Ammon's horn (tissue), 1 donor: ENCODE results near the gene PTH1R.

ENCODE experiments used
- DNase-seq: peaks from one replicate; pipeline ENCODE4 v3.0.0-alpha.2; 2016; ENCODE audit warnings: low spot score

PTH1R gene

DNA sequence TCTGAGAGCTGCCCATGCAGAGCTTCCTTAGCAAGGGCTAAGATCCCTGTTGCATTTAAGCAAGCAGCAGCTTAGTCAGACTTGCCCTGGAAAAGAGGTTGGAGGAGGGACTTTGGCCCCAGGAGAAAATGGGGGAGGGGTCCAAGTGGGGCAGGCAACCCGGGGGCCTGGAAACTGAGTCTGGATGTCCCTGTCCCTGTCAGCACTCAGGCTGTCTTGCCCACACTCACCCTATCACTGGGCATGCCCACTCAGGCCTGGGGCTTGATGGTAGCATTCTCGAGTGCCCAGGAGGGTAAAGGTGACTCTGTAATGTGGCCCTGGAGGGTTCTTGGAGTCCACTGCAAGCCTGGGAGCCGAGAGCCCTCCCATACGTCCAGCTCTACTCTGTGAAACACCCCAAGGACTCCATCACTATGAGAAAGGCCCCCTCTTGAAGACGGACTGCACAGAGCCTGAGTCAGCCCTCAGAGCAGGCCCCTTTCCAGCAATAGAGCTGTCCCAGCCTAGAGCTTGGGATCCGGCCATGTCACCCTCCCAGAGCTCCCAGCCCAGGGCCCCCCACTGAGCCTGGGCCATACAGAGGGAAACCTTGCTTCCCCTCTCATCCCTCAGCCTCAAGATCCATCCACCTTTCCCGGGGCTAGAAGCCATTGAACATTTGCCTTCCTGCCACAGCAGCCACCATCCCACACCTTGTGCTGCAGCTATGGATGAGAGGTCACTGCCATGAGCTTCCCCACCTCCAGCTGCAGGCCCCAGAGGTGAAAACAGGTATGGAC, 27.6 kb upstream of the PTH1R start:
- DNase-seq, result no peak

DNA sequence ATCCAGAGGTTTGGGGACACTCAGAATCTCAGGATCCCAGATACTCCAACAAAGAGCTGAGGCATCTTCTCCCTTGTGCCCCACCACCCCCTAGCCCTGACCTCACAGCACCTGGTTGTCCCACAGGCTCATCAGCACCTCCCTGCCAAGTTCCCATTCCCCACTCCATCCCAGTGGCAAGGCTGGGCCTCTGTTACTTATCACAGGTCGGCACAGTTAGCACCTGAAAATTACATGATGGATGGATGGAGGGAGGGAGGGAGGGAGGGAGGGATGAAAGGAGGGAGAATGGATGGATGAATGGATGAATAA, 27.1 kb upstream of the PTH1R start:
- no peak for DNase-seq

DNA sequence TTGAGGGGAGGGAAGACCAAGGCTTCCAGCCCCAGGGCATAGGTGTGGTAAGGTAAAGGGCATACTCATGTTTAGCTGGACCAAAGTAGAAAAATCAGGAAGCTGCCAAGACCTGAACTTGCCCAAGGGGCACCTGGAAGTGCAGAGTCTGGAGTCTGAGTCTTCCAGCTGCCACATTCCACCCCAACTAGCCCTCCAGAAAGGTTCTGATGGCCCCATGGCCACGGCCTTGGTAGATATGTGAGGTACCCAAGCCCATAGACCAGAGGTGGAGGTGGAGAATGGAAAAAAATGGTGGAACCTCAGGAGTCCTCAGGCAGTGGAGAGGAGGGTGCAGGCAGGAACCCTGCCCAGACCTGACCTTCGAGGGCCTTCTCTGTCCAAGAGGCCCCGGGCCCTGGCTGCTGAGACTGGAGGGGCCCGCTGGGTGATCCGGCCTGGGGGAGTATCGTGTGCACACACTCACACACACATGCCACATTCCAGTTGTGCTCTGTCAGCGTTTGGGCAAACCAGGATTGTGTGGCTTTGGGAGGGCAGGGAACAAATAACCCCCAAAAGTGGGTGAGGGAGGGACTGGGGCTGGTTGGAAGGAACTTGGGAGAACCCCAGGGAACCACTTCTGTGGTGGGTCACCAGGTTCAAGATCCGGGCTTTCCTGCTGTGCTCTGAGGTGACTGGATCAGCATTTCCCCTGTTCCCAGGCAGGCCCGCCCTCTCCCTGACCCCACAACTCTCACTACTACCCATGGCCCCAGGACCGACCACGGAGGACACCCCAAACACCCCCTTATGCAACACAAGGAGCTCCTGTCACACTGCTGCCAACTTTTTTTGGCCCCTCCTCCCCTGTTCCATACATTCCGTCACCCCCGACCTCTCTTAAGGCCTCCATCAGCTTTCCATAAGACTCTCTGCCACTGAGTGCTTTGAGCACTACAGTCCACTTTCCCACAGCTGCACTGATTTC, 25.9 kb upstream of the PTH1R start:
- no peak for DNase-seq

DNA sequence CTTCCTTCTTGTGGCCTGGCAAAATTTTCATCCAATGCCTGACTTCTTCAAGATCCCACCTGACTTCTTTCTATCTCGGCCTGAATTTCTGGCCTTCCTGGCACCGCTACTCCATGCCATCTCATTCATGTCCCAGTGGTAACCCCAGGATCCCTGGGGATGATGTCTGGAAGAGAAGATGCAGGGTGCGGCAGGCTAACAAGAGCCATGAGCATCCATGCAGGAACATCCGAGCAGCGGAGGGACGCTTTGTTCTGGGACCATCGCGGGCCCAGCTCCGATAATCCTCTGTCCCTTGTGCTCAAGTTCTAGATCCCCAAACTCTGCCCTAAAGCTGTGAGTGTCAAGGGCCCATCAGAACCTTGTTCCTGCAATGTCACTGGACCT, 25.2 kb upstream of the PTH1R start:
- no peak for DNase-seq

DNA sequence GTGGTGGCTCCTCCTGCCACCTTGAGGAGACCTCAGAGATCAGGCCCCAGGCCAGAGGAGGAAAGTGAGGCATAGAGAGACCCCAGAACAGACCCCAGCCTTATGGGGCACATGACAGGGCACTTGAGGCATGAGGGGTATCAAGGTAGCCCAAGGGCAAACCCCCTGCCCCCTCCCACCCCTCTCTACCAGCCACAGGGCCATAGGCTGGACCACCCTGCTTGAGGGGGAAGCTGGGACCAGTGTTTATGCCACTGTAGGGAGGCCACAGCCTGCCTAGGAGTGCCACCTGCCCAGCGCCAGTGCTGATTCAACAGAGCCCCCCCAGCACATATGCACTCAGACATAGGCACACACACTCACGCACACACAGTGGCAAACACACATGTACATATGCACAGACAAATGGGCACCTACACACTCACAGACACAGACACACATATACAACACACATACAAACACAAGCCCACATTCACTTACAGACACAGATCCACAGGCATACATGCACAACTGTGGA, 24.6 kb upstream of the PTH1R start:
- DNase-seq, result no peak

DNA sequence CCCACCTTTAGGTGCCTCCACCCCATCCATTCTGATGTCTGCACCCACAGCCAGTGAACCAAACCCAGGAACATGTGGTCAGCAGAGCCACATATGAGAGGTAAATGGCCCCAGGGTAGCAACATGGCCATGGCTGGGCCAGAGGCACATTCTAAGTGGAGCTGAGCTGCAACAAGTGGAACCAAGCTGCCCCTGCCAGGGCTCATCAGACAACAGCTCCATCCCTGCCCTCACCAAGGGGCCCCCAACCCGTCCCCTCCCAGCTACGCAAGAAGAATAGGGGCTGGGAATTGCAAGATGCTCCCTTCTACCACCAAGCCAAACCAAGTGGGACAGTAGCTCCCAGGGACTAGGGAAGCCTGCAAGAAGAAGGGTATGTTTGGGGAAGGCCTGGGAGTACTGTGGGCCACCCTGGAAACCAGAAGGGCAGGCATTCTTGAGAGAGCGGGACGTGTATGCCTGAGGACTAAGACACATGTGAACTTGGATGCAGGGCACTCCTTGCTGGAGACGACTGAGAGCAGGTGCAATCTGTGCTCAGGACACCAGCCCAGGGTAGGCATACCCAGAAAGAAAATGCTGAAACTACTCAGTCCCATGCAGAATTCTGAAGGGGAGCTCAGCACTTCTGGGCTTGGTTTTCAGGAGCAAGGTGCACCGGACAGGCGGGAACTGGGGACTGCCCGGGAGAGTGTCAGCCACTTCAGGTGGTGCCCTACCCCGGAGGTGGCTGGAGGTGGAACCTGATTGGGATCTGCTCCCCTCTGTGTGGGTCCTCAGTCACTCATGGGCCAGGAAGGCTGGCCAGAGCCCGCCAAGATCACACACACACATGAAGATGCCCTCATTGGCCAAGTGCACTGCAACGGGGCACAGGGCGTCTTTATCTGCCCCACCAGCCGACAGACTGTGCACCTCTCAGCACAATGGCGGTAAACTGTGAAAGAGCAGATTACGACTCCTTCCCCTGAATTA, 23.8 kb upstream of the PTH1R start:
- DNase-seq, result no peak

DNA sequence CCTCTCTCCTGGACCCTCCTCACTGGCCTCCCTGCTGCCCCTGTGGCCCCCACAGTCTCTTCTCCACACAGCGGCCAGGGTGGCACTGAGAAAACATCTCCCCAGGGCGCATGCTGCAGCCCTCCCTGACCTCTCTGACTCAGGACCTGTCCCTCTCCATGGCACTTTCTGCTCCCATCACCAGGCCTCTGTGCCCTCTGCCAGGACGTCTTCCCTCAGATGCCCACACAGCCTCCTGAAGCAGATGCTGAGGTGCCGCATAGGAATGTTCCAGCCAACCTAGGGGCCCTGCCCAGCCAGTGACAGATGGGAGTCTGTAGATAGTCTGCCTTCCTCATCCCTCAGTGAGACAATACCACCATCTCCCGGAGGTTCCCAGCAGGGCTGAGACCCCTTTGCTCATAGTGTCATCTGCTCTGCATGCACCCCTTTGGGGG, 22.9 kb upstream of the PTH1R start:
- no peak for DNase-seq

DNA sequence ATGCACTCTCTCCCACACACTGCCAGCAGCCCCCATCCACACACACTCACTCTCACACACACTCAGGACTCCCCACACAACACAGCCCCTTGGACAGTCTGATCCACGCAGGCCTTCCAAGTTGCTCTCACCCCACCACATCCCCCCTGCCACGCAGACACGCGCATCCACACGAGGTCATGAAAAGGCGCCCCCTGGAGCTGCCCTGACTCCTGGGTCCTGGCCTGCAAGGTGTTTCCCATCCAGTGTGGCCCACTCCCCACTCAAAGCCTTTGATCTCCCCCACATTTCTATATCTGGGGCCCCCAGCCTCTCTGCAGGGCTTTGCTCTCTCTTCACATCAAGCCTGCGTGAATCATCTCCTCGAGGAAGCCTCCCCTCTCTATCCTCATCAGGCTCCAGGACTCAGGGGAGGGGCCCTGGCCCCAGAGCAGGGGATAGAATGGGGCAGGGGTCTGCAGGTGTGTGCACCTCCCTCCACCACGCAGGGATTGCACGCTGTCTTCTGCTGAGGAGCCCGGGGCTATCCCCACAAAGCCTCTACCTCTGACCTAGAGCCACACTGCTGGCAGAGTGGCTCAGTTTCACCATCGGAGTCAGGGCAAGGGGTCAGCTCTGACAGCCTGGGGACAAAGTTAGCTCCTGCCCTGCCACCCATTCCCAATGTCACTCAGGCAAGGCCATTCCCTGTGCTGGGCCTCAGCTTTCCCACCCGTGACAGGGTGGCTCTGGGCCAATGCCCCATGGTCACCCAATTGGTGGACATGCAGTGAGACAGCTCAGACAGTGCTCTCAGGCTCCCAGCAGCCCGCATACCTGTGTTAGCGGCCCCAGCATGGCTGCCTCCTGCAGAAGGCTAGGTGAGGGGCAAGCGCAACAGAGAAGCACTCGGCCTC, 20.7 kb upstream of the PTH1R start:
- no peak for DNase-seq

DNA sequence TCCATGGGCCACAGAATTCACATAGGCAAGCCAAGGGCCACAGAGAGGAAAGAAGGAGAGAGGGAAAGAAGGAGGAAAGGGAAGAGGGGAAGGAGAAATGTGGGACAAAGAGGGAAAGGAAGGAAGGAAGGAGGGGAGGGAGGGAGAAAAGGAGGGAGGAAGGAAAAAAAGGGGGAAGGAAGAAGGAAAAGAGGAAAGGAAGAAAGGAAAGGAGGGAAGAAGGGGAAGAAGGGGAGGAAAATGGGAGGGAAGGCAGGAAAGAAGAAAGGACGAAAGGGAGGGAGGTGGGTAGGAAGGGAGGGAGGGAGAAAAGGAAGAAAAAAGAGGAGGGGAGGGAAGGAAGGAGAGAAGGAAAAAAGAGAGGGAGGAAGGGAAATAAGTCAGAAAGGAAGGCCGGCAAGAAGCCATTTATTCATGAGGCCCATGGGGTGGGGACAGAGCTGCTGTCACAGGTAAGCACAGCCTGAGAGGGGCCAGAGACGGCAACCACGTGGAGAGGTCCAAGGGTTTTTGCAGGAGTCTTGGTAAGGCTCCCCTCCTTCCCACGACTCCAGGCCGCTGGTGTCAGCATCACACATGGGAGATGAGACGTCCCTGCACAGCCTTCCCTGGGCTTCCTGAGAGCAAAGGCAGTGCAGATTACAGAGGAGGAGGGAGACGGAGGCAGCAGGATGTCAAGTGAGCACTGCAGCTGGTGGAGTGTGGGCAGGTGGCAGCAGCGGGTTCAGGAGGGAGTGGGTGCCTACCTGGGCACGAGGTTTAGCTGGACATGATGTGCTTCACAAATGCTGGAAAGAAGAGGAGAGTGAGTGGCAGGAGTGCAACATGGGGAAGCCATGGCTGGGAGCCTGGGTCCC, 19.8 kb upstream of the PTH1R start:
- DNase-seq, result no peak

DNA sequence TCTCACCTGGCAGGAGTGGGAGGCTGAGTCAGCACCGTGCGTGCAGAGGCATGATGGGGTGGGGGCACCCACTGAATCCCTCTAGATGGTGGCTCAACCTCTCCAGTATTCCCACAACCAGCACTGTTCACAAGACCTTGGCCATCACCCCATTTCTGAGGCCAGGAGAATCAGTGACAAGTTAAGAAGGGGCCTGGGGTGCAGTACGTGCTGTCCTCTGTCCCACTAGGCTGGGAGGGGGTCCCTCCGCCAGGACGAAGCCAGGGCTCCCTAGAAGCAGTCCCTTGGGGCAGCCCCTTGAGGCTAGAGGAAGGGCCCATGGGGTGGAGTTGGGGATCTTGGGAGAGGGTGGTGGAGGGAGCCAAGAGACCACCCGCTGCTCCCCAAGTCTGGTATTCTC, 19.1 kb upstream of the PTH1R start:
- DNase-seq, result no peak

DNA sequence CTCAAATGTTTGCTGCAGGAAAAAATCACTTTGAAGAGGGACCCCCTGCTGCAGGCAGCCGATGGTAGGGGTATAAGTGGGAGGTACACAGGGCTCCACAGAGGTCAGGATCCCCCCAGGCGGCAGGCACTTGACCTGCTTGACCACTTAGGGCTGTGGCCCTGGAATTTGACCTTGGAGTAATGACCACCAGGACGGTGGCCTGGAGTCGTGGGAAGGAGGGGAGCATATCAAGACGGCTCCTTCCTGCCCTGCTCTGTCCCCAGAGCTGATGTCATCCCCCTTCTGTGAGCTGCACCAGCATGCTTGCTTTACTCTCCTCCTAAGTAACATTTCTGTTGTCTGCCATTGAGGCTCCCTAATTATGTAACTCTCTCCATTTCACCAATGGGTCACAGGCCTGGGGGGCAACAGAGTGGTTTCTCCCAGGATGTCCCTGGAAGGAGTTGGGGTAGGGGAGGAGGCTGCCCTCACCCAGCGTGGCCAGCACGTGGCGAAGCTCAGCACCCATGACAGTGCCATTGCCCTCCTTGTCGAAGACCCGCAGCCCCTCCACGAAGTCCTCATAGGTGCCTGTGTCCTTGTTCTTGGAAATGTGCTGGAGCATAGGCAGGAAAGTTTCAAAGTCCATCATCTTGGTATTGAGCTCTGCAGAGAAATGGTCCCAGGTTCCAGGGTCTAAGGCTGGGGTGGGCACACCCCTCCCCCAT, 18.4 kb upstream of the PTH1R start:
- DNase-seq, result no peak

DNA sequence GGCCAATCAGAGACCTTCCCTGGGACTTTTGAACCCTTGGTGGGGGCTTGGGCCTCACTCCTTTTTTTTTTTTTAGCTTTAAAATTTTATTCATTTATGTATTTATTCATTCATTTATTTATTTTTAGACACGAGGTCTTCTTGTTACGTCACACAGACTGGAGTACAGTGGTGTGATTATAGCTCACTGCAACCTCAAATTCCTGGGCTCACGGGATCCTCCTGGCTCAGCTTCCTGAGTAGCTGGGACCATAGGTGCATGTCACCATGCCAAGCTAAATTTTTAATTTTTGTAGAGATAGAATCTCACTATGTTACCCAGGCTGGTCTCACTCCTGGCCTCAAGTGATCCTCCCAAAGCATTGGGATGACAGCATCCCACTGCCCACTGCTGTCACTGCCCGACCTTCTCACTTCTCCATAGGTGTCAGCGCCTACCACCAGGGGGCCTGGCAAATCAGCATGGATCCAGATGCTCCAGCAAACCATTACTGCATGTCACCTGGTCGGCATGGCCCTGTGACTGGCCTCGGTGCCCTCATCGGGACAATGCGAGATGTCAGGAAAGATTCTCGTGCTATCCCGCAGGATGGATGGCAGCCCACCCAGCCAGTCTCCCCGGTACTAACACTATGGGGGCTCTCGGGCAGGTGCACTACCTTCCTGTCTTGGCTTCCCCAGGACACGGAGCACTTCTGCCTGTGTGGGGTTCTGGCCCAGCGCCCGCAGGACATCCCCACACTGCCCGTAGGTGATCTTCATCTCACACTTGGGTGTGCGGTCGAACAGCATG, 17.3 kb upstream of the PTH1R start:
- DNase-seq, result no peak

DNA sequence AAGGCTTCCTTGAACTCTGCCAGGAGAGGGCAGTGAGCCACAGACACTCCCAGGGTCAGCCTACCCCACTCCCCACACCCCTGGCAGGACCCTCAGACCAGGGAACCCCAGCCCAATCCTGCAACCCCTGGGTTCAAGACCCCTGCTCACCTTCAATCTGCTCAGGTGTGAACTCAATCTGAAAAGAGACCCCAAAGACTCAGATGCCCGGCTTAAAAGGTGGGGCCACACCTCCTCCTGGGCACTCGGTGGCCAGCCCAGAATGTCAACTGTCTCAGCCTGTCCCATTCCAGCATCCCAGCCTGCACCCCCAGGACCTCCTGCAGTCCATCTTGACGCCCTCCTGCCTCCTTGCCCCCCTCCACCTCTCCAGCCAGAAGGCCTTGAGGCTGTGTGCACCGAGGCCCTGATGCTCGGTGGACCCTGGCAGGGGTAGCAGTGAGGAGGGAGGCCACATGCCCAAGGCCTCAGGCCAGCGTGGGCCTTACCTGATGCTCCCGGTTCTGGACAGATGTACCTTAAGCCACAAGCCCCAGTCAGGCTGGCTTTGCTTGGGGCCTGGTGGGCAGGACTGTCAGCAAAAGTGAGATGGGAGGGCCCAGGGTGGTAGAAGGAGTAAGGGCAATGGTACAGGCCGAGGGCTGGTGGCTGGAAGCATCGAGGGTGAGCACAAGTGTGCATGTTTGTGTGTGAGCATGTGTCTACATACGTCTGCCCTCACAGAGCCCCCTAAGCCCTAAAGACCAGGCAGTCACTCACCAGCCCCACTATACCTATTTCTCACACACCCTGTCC, 16.5 kb upstream of the PTH1R start:
- DNase-seq, result no peak

DNA sequence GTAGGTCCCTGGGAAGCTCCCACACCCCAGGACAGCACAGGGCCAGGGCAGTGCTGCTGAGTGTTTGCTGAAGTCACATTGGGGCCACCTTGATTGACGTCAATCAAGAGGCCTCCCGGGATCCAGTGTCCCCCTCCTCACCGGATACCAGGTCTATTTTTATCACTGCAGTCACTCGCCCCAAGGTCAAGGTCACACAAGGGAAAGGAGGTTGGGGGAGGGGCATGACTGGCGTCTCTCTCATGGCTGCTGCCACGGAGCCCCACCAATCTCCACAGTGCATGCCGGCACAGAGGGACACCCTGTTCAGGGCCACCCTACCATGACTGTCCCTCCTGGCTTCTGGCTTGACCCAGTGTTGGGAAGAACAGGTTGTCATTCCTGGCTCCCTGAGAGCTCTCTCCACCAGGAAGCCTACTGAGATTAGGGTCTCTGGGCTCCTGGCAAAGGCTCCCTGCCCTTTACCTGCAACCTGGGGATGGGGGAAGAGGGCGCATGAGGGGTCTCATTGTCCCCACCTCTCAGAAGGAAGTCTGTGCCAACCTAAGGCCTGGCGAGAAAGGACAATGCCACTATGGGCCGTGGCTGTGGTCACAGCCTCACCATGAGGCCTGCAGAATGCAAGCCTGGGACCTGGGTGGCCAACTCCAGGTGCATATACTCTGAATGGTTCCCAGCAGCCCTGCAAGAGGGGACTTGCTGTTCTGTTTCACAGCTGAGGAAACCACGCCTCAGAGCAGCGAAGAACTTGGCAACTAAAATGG, 15.7 kb upstream of the PTH1R start:
- no peak for DNase-seq

DNA sequence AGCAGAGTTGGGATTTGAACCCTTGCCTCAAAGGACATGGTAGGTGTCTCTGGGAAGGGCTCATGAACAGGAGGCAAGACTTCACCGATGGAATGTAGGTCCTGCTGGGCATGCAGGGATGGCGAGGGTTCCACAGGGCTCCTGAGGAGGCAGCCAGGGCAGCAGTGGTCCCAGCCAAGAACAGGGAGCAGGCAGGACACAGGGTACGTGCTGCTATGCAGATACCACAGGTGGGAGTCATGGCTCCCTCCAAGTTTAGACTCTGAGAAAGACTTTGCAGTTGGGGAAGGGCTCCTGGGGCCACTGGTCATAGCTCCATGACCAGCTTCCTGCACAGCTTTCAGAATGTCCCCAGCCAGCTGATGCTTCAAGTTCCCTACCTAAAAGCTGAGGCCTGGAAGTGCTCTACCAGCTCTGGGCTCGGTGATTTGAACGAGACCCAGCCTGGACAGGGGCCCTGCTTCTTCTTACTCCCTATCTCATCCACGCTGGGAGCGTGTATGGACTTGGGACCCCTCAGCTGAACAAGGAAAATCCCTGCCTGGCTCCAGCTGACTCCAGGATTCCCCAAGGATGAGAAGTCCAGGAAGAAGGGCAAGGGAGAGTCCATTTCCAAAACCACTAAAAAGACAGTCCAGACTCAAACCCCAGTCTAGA, 15.0 kb upstream of the PTH1R start:
- DNase-seq, result no peak

DNA sequence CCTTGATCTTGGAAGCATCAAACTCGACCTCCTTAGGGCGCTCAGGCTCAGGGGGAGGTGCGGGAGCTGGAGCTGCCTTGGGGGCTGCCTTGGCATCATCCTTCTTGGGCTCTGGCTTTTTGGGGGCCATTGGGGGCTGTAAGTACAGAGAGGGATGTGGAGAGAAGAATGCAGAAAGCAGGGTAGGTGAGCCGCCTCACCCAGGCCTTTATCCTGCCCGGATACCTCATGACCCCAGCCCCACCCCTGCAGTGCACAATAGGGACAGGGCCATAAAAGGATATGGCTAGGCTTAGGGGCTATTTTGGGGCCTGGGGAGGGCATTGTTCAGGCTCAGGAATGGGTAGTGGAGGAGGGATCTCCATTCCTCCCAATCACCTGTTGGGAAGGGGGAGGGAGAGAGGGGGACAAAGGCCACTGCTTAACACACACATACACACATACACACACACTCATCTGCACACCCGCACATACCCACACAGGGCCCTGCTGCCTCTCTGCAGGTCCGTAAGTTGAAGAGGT, 14.2 kb upstream of the PTH1R start, which contains the start of gene MYL3:
Gene MYL3 (minus strand): TSS at position 184 of the 522 bp plus-strand sequence. CDS start 54 bp downstream, at position 130.
- DNase-seq, result no peak
